HG03060 (cell line): ENCODE measurements around the gene TMEM219.
A peak's percentile ranks its signal among the peaks of the same experiment; 100 is the strongest.
"Not testable (repeated sequence)": the region's sequence is repeated elsewhere in the genome, so short reads cannot be mapped to it uniquely, and the experiment has no call there.

Source experiments
- ATAC-seq: cut with Tn5 transposase; IDR thresholded peaks from one replicate; pipeline ENCODE4 v1.9.1; 2021; ENCODE audit warnings: low read depth, moderate number of reproducible peaks; ENCODE audit not compliant: unreplicated experiment

Gene TMEM219

GRCh38 chr16:29950806-29951461 is 10.9 kb upstream of the TMEM219 start:
- no peak for ATAC-seq

- no peak for ATAC-seq
These were observed 10.1 kb upstream of the TMEM219 start for GRCh38 chr16:29951625-29952365.

GRCh38 chr16:29958756-29959155 is 3.1 kb upstream of the TMEM219 start:
- no peak for ATAC-seq

- ATAC-seq: no peak
These were observed 2.6 kb upstream of the TMEM219 start for GRCh38 chr16:29959293-29959692.

GRCh38 chr16:29959821-29960220 is 2.1 kb upstream of the TMEM219 start:
- ATAC-seq: not testable (repeated sequence)

GRCh38 chr16:29961127-29961478 is 776 bp upstream of the TMEM219 start:
- ATAC-seq: no peak

GRCh38 chr16:29962344-29962994 is 590 bp downstream of the TMEM219 start:
- ATAC-seq: no peak

- no peak for ATAC-seq
These were observed 1.3 kb downstream of the TMEM219 start for GRCh38 chr16:29963021-29963743.

- no peak for ATAC-seq
These were observed 6.3 kb downstream of the TMEM219 start for GRCh38 chr16:29968205-29968604.

- ATAC-seq: no peak
These were observed 9.4 kb downstream of the TMEM219 start for GRCh38 chr16:29971304-29971703.

- no peak for ATAC-seq
These were observed 10.6 kb downstream of the TMEM219 start for GRCh38 chr16:29972500-29972899.

GRCh38 chr16:29972992-29973383 is 11.1 kb downstream of the TMEM219 start:
- ATAC-seq: no peak

GRCh38 chr16:29973384-29974246 is 11.7 kb downstream of the TMEM219 start, which contains the start of gene TAOK2:
TSS of gene TAOK2 (plus strand) at chr16:29973868. CDS start at chr16:29977773, 3,905 bp downstream.
- peak; percentile 76 for ATAC-seq

GRCh38 chr16:29974291-29975133 is 12.6 kb downstream of the TMEM219 start:
- ATAC-seq: no peak

- ATAC-seq: no peak
These were observed 13.3 kb downstream of the TMEM219 start for GRCh38 chr16:29975134-29975538.

- ATAC-seq: no peak
These were observed 14.1 kb downstream of the TMEM219 start for GRCh38 chr16:29975811-29976511.

GRCh38 chr16:29977063-29977825 is 15.4 kb downstream of the TMEM219 start:
- no peak for ATAC-seq

- no peak for ATAC-seq
These were observed 16.2 kb downstream of the TMEM219 start for GRCh38 chr16:29978081-29978480.
